CD4-positive, CD25-positive, alpha-beta regulatory T cell (primary cell): ENCODE measurements around the gene CEBPE. TPM values are rescaled to one million over a fixed set of nuclear protein-coding genes. Genes with fewer than 3 reads are reported as not detected.

ENCODE experiments used
- ATAC-seq, 2 donors: fragments of 150-1000 bp; cut with Tn5 transposase; one replicate each; pipeline ENCODE4 v1.10.0; 2021; ENCODE audit warnings: low read depth in 2 of 2, moderate number of reproducible peaks in 2 of 2, moderate library complexity in 1 of 2
- DNase-seq, 3 donors: peaks; one replicate each; pipeline versions ENCODE4 v3.0.0 to v3.0.0-alpha.2; 2012 to 2022; ENCODE audit warnings: mixed read lengths in 1 of 3
- H3K27ac ChIP-seq: one replicate; pipeline ENCODE4 v1.7.0; 2013; ENCODE audit warnings: mild to moderate bottlenecking, low read length; ENCODE audit not compliant: insufficient read depth, poor library complexity, severe bottlenecking
- H3K27me3 ChIP-seq: one replicate; pipeline ENCODE4 v1.7.0; 2013; ENCODE audit warnings: low read length; ENCODE audit not compliant: control insufficient read depth, insufficient read depth
- H3K36me3 ChIP-seq: one replicate; pipeline ENCODE4 v1.7.0; 2013; ENCODE audit warnings: mild to moderate bottlenecking, low read length, moderate library complexity; ENCODE audit not compliant: control insufficient read depth, insufficient read depth
- H3K4me1 ChIP-seq: 2 replicates; pipeline ENCODE4 v1.7.0; 2013; ENCODE audit warnings: mild to moderate bottlenecking, low read length; ENCODE audit not compliant: insufficient read depth, control insufficient read depth, poor library complexity, severe bottlenecking
- H3K4me3 ChIP-seq: one replicate; pipeline ENCODE4 v1.7.0; 2013; ENCODE audit warnings: low read depth, mild to moderate bottlenecking, low read length, moderate library complexity
- H3K9me3 ChIP-seq, 2 experiments: 1 replicate in 1 of 2; 2 replicates in 1 of 2; pipeline ENCODE4 v1.7.0; 2013; ENCODE audit warnings: low read length in 2 of 2, mild to moderate bottlenecking in 1 of 2, moderate library complexity in 1 of 2; ENCODE audit not compliant: control insufficient read depth in 2 of 2
- H3K27ac Mint-ChIP-seq, 3 donors: one replicate each; pipeline ENCODE4 v1.8.0; 2020 to 2022; ENCODE audit warnings: mild to moderate bottlenecking in 3 of 3, mixed read lengths in 3 of 3, moderate library complexity in 2 of 3
- H3K27me3 Mint-ChIP-seq: one replicate; pipeline ENCODE4 v1.8.0; 2022; ENCODE audit warnings: mild to moderate bottlenecking, mixed read lengths
- H3K36me3 Mint-ChIP-seq: one replicate; pipeline ENCODE4 v1.8.0; 2020; ENCODE audit warnings: mixed read lengths
- H3K4me1 Mint-ChIP-seq, 4 donors: one replicate each; pipeline ENCODE4 v1.8.0; 2020 to 2022; ENCODE audit warnings: mixed read lengths in 4 of 4, mild to moderate bottlenecking in 1 of 4
- H3K4me3 Mint-ChIP-seq, 4 donors: one replicate each; pipeline ENCODE4 v1.8.0; 2020 to 2022; ENCODE audit warnings: mild to moderate bottlenecking in 4 of 4, mixed read lengths in 4 of 4, moderate library complexity in 3 of 4
- H3K9me3 Mint-ChIP-seq, 7 donors: one replicate each; pipeline ENCODE4 v1.8.0; 2020 to 2022; ENCODE audit warnings: mixed read lengths in 7 of 7, mild to moderate bottlenecking in 3 of 7, moderate library complexity in 2 of 7
- polyA plus RNA-seq, 4 donors: library from polyadenylated mRNA; unstranded; fragments of 300-500 nt; fragmentation: Illumina TruSeq; gene quantifications; one replicate each; pipeline ENCODE4 v1.2.3, GENCODE V29; 2021
- total RNA-seq: library from RNA; stranded (reverse); gene quantifications from one replicate; pipeline ENCODE4 v1.2.3, GENCODE V29; 2022

CEBPE gene
- total and polyA plus RNA-seq, 5 donors from 2014 or later, result 0.14 to 0.29 (median 0.24) TPM; not detected in 2

DNA sequence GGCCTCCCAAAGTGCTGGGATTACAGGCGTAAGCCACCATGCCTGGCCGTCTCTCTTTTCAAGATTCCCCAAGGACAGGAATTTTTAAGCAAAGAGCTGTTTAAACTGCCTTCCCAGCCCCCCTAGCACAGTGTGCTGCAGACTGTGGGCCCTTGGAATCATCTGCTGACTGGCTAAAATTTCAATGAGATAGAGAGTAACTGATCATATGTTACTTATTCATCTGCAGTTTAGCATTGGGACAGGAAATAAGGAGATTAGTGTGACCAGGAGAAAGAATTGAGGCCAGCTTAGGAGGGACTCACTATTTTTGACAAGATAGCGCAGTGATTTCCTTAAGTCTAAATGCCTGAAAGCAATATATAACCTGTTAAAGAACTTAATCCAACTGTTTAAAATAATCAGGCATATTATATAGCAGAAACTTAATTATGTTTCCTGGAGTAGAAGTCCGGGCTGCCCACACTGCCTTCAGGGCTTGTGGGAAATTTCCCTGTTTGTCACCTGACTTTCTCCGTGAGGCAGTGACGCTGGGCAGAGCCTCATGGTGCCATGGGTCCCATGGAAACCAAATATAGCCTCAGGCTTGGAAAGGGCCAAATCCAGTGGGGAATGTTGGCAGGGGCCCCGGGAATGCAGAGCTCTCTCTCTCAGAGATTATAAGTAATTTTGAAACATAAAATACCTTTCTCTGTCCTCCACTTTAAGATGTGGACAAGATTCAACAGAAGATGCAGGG, 22.8 kb upstream of the CEBPE start:
- H3K27ac Mint-ChIP-seq, result no peak overlapping the region
- no peaks in the 10 kb centered on the region for H3K4me1 Mint-ChIP-seq
- DNase-seq, result no peak

DNA sequence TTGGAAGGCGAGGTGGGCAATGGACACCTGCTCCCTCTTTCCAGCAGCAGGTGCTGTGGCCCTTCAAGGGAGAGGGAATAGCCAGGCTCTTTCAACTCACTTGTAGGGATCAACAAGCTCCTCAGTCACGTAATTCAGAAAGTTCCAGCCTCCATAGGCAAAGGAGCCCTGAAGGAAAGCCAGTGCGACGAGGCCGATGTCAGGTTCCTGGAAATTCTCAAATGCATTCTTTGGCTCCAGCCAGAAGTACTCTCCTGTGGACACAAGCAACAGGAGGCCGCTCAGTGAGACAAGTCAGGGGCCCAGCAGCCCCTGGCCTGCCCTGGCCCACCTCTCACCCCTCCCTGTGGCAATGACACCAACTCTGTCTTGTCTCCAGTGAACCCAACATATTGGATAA, 21.3 kb upstream of the CEBPE start:
- no peak for DNase-seq
- peaks cover 8% of the 10 kb centered on the region for H3K27me3 ChIP-seq
- H3K4me3 Mint-ChIP-seq, result no peak overlapping the region

More for the DNA sequence above, 22.8 kb upstream of the CEBPE start:
- Histone ChIP-seq H3K36me3 (no peaks in the 10 kb centered on the region), H3K9me3 (no peaks in the 10 kb centered on the region), H3K4me3 (no peak overlapping the region), H3K27ac (no peak overlapping the region), H3K4me1 (no peaks in the 10 kb centered on the region), H3K27me3 (peaks cover 11% of the 10 kb centered on the region)
- H3K4me3 Mint-ChIP-seq, result no peak overlapping the region
- no peaks in the 10 kb centered on the region for H3K9me3 Mint-ChIP-seq
- no peak for ATAC-seq
- H3K27me3 Mint-ChIP-seq, result peaks cover 5% of the 10 kb centered on the region
- H3K36me3 Mint-ChIP-seq, result no peaks in the 10 kb centered on the region

DNA sequence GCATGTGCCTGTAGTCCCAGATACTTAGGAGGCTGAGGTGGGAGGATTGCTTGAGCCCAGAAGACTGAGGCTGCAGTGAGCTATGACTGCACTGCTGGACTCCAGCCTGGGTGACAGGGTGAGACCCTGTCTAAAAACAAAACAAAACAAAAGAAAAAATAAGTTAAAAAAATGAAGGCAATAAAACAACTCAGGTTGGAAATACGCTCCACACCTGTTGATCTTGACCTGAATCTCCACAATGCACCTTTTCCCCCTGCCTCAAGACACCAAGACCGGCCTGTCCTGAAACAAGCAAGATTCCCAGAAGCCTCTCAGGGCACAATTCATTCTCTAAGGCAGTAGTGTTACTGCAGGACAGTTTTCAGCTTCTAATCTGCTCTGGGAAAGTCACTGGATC, 20.8 kb upstream of the CEBPE start:
- ATAC-seq (no peak), DNase-seq (no peak)
- H3K4me1 ChIP-seq, result no peaks in the 10 kb centered on the region
- H3K4me1 Mint-ChIP-seq, result no peaks in the 10 kb centered on the region
- H3K36me3 Mint-ChIP-seq, result no peaks in the 10 kb centered on the region
- no peaks in the 10 kb centered on the region for H3K36me3 ChIP-seq
- H3K27me3 Mint-ChIP-seq, result peaks cover 5% of the 10 kb centered on the region
- H3K9me3 Mint-ChIP-seq, result no peaks in the 10 kb centered on the region
- peak overlapping the region in 1 of 3 donors; percentile 90 for H3K27ac Mint-ChIP-seq
- H3K9me3 ChIP-seq, result no peaks in the 10 kb centered on the region
- no peak overlapping the region for H3K4me3 ChIP-seq
- peaks cover 8% of the 10 kb centered on the region for H3K27me3 ChIP-seq
- H3K4me3 Mint-ChIP-seq, result no peak overlapping the region
- no peak overlapping the region for H3K27ac ChIP-seq

More for the DNA sequence above, 21.3 kb upstream of the CEBPE start:
- ATAC-seq, result no peak
- Histone ChIP-seq H3K36me3 (no peaks in the 10 kb centered on the region), H3K9me3 (no peaks in the 10 kb centered on the region), H3K4me1 (no peaks in the 10 kb centered on the region), H3K27ac (no peak overlapping the region), H3K4me3 (no peak overlapping the region)
- Mint-ChIP-seq H3K4me1 (no peaks in the 10 kb centered on the region), H3K9me3 (no peaks in the 10 kb centered on the region), H3K27ac (no peak overlapping the region), H3K27me3 (peaks cover 5% of the 10 kb centered on the region), H3K36me3 (no peaks in the 10 kb centered on the region)

DNA sequence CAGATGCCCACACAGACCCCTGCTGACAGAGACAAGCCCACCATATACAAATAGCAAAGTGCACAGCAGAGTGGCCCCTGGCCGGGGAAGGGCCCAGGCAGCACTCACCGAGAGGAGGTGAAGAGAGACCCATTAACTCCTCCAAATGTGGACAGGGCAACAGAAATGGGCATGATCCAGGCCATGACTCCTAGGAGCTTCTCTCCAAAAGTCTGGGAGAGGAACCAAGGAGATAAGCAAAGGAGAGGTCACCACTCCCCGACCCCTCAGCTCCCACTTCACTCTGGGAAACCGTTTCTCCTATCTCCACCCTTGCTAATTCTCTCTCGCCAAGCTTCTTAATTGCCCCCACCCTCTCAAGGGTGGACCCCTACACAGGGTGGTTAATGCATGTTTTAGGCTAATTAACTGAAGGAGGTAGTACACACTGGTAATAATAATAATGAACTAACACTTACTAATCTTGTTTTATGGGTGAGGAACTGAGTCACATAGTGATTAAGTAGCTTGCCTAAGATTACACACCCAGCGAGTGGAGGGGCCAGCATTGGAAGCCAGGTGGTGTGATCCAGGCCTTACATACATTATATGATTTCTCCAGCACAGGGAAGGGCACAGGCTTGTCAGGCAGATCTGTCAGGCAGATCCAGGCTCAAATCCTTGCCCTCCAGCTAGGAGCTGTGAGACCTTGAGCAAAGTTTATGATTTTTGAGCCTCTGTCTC, 18.9 kb upstream of the CEBPE start:
- no peaks in the 10 kb centered on the region for H3K9me3 Mint-ChIP-seq
- Histone ChIP-seq H3K27me3 (peaks cover under 1% of the 10 kb centered on the region), H3K9me3 (no peaks in the 10 kb centered on the region), H3K4me3 (no peak overlapping the region), H3K36me3 (no peaks in the 10 kb centered on the region), H3K4me1 (no peaks in the 10 kb centered on the region), H3K27ac (no peak overlapping the region)
- H3K27me3 Mint-ChIP-seq, result peaks cover 5% of the 10 kb centered on the region
- H3K4me3 Mint-ChIP-seq, result no peak overlapping the region
- no peak for ATAC-seq
- H3K36me3 Mint-ChIP-seq, result no peaks in the 10 kb centered on the region
- H3K4me1 Mint-ChIP-seq, result no peaks in the 10 kb centered on the region
- no peak overlapping the region for H3K27ac Mint-ChIP-seq
- no peak for DNase-seq

DNA sequence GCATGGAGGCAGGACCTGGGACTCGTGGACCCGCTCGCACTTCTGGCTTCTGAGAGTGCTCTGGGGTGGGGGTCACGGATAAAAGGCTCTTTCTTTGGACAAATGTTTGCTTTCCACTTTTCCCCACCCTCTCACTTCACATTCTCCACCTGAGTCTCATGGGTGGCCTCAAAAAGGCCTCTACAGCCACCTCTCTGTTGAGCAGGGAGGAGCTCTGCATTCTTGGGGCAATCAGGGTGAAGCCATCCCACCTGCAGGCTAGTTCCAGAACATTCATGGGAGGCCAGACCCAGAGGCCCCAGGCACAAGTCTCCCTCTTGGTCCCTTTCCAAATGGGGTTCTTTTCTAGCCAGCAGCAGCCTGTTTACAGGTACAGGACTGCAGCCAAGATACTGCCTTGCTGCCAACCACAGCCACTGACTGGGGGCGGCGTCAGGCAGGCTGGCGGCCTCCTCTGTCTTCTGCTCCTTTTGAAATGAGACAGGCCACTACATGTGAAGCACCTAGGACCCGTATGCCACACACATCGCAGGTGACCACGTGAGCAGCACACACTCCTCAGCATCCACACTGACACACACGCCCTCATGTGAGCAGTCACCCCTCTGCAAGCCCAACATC, 18.2 kb upstream of the CEBPE start:
- Histone ChIP-seq H3K36me3 (no peaks in the 10 kb centered on the region), H3K4me3 (no peak overlapping the region), H3K4me1 (no peaks in the 10 kb centered on the region), H3K9me3 (no peaks in the 10 kb centered on the region), H3K27ac (no peak overlapping the region), H3K27me3 (no peaks in the 10 kb centered on the region)
- H3K4me1 Mint-ChIP-seq, result no peaks in the 10 kb centered on the region
- no peak overlapping the region for H3K27ac Mint-ChIP-seq
- H3K36me3 Mint-ChIP-seq, result no peaks in the 10 kb centered on the region
- H3K27me3 Mint-ChIP-seq, result peaks cover 5% of the 10 kb centered on the region
- DNase-seq, result no peak
- H3K4me3 Mint-ChIP-seq, result no peak overlapping the region
- no peak for ATAC-seq
- H3K9me3 Mint-ChIP-seq, result no peaks in the 10 kb centered on the region

DNA sequence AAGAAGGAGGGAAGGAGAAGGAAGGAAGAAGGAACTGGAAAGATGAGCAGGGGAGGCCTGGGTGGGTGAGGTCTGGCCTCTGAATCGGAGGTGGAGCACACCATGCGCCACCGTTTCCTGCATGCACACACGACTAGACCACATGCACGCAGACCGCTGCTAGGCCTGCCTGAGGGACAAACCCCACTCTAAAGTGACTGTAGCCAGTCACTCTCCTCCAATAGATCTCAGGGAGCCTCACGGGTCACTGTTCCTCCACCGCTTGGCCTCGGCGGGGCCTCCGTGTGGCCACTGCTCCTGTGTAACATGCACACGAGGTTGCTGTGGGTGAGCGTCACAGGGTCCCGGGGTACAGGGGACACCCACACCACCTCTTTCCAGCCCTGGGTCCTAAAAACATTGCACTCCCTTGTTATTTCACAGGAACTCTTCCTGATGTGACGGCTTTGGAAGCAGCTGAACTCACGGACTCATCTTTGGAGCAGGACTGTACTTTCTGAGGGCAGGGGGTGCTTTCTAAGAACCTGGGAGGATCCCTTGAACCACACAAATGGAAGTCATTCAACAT, 17.6 kb upstream of the CEBPE start:
- ATAC-seq (no peak), DNase-seq (no peak)
- no peaks in the 10 kb centered on the region for H3K36me3 Mint-ChIP-seq
- H3K27me3 Mint-ChIP-seq, result no peaks in the 10 kb centered on the region
- Histone ChIP-seq H3K4me1 (no peaks in the 10 kb centered on the region), H3K9me3 (no peaks in the 10 kb centered on the region), H3K4me3 (no peak overlapping the region), H3K36me3 (no peaks in the 10 kb centered on the region), H3K27ac (no peak overlapping the region), H3K27me3 (no peaks in the 10 kb centered on the region)
- H3K9me3 Mint-ChIP-seq, result no peaks in the 10 kb centered on the region
- H3K4me1 Mint-ChIP-seq, result no peaks in the 10 kb centered on the region
- H3K27ac Mint-ChIP-seq, result no peak overlapping the region
- no peak overlapping the region for H3K4me3 Mint-ChIP-seq

DNA sequence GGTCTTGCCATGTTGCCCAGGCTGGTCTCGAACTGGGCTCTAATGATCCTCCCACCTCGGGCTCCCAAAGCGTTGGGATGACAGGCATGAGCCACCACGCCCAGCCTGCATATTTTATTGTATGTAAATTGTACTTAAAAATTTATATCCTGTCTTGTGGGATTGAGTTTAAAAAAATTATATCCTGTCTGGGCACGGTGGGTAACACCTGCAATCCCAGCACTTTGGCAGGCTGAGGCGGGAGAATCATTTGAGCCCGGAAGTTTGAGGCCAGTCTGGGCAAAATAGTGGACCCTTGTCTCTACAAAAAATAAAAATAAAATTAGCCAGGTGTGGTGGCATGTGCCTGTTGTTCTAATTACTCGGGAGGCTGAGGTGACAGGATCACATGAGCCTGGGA, 13.9 kb upstream of the CEBPE start:
- Mint-ChIP-seq H3K27ac (no peak overlapping the region), H3K36me3 (no peaks in the 10 kb centered on the region), H3K4me1 (peaks cover 0 to 6% (median 2%) of the 10 kb centered on the region in 4 donors), H3K9me3 (no peaks in the 10 kb centered on the region), H3K27me3 (peaks cover 12% of the 10 kb centered on the region), H3K4me3 (no peak overlapping the region)
- Histone ChIP-seq H3K9me3 (no peaks in the 10 kb centered on the region), H3K4me1 (no peaks in the 10 kb centered on the region), H3K4me3 (no peak overlapping the region), H3K27me3 (peaks cover 2% of the 10 kb centered on the region), H3K36me3 (no peaks in the 10 kb centered on the region), H3K27ac (no peak overlapping the region)
- ATAC-seq, result no peak
- DNase-seq, result no peak
